Gastroesophageal sphincter (tissue), 4 donors: ENCODE data around the gene SYNCRIP. TPM values are rescaled to one million over a fixed set of nuclear protein-coding genes. Genes with fewer than 3 reads are reported as not detected.
"Not testable (repeated sequence)": the region's sequence is repeated elsewhere in the genome, so short reads cannot be mapped to it uniquely, and the experiment has no call there.

Source experiments
- ATAC-seq: fragments of 150-250 bp; one replicate; pipeline ENCODE4 v1.9.1; 2016; ENCODE audit warnings: mild to moderate bottlenecking, moderate library complexity
- H3K27ac ChIP-seq, 4 donors: fragments of 200-600 bp; sonication (generic) in 3 of 4; 1 replicate in 3 of 4; 2 replicates in 1 of 4; pipeline ENCODE4 v1.5.1; 2016 to 2019
- H3K27me3 ChIP-seq: fragments of 200-600 bp; sonication (generic); one replicate; pipeline ENCODE4 v1.5.1; 2019
- H3K36me3 ChIP-seq, 2 donors: fragments of 200-600 bp; sonication (generic); one replicate each; pipeline ENCODE4 v1.5.1; 2019; ENCODE audit warnings: control low read depth in 1 of 2
- H3K4me1 ChIP-seq, 3 donors: fragments of 200-600 bp; sonication (generic); 1 replicate in 2 of 3; 2 replicates in 1 of 3; pipeline ENCODE4 v1.5.1; 2016 to 2019; ENCODE audit warnings: control low read depth in 2 of 3
- H3K4me3 ChIP-seq, 2 donors: fragments of 200-600 bp; sonication (generic); one replicate each; pipeline ENCODE4 v1.5.1; 2019; ENCODE audit warnings: mild to moderate bottlenecking in 1 of 2, moderate library complexity in 1 of 2
- H3K9me3 ChIP-seq, 3 donors: fragments of 200-600 bp; sonication (generic); one replicate each; pipeline ENCODE4 v1.5.1; 2017 to 2019; ENCODE audit warnings: control low read depth in 2 of 3
- CTCF ChIP-seq, 4 experiments: fragments of 200-600 bp in 2 of 4; fragments of 450-650 bp in 2 of 4; sonication (generic) in 1 of 4; IDR thresholded peaks; one replicate each; pipeline ENCODE4 v1.5.1; 2017 to 2019; ENCODE audit warnings: antibody characterized with exemption in 4 of 4, mild to moderate bottlenecking in 2 of 4, moderate library complexity in 2 of 4
- EP300 ChIP-seq: sonication (generic); formaldehyde crosslinking; IDR thresholded peaks from one replicate; pipeline ENCODE4 v1.6.1; 2017; ENCODE audit warnings: antibody characterized with exemption, mild to moderate bottlenecking
- POLR2A ChIP-seq, 2 donors: fragments of 450-650 bp; IDR thresholded peaks; one replicate each; pipeline ENCODE4 v1.6.1; 2017; ENCODE audit warnings: antibody characterized with exemption in 2 of 2, mild to moderate bottlenecking in 2 of 2, moderate library complexity in 1 of 2
- POLR2AphosphoS5 ChIP-seq: sonication (generic); formaldehyde crosslinking; IDR thresholded peaks from one replicate; pipeline ENCODE4 v1.6.1; 2017; ENCODE audit warnings: antibody characterized with exemption
- WGBS, 2 donors: methylation state at CpG; one replicate each; pipeline ENCODE4 v1.1.5; 2018; ENCODE audit warnings: low coverage in 1 of 2; 5-methylcytosine and 5-hydroxymethylcytosine counted together
- total RNA-seq, 4 donors: library from RNA; depleted of rRNA; stranded (reverse); fragments of >200 nt; gene quantifications; one replicate each; pipeline ENCODE4 v1.1.0, GENCODE V29; 2016

SYNCRIP gene
- total RNA-seq, 4 donors from 2014 or later, result 78.4 to 105 (median 97.9) TPM

GRCh38 chr6:85684133-85684808 is 41.6 kb upstream of the SYNCRIP start:
- H3K27me3 ChIP-seq, result no peaks in the 10 kb centered on the region
- no peak for ATAC-seq
- no peaks in the 10 kb centered on the region for H3K36me3 ChIP-seq
- H3K9me3 ChIP-seq, result no peaks in the 10 kb centered on the region
- TF ChIP-seq POLR2A (IDR thresholded peaks at IDR 0.05) (no peak), POLR2AphosphoS5 (no peak), EP300 (no peak), CTCF (IDR thresholded peaks at IDR 0.05) (no peak)
- peaks cover 0 to 6% (median 5%) of the 10 kb centered on the region in 3 donors for H3K4me1 ChIP-seq
- 53 to 65% methylated on average over 2 of the region's 2 CpGs for WGBS, 2 donors
- no peak overlapping the region for H3K27ac ChIP-seq
- H3K4me3 ChIP-seq, result no peak overlapping the region

GRCh38 chr6:85681899-85682298 is 39.2 kb upstream of the SYNCRIP start:
- H3K27me3 ChIP-seq, H3K27ac ChIP-seq, ATAC-seq, H3K9me3 ChIP-seq, H3K4me3 ChIP-seq, H3K36me3 ChIP-seq: not testable (repeated sequence)
- H3K4me1 ChIP-seq, result peaks cover 0 to 11% (median 5%) of the 10 kb centered on the region in 3 donors
- WGBS, 2 donors, result 98 to 100% methylated on average over 3 to 4 of the region's 4 CpGs

- TF ChIP-seq CTCF (IDR thresholded peaks at IDR 0.05) (no peak), POLR2A (IDR thresholded peaks at IDR 0.05) (no peak), EP300 (no peak), POLR2AphosphoS5 (no peak)
- H3K9me3 ChIP-seq, result no peaks in the 10 kb centered on the region
- no peak for ATAC-seq
- H3K4me3 ChIP-seq, result no peak overlapping the region
- H3K27me3 ChIP-seq, result no peaks in the 10 kb centered on the region
- H3K36me3 ChIP-seq, result peaks cover 0 to 2% of the 10 kb centered on the region in 2 donors
- no peak overlapping the region for H3K27ac ChIP-seq
- peaks cover 0 to 26% (median 5%) of the 10 kb centered on the region in 3 donors for H3K4me1 ChIP-seq
- 91 to 100% methylated on average over 2 to 7 of the region's 7 CpGs for WGBS, 2 donors
Observed at GRCh38 chr6:85680388-85680787, 37.7 kb upstream of the SYNCRIP start.

GRCh38 chr6:85679445-85680123 is 36.9 kb upstream of the SYNCRIP start:
- no peak for ATAC-seq
- Histone ChIP-seq H3K36me3 (peaks cover 0 to 6% of the 10 kb centered on the region in 2 donors), H3K4me3 (peak overlapping the region; percentile 40 to 81), H3K27ac (peak overlapping the region in 3 of 4 donors; percentile 89 to 94 (median 92)), H3K9me3 (no peaks in the 10 kb centered on the region), H3K27me3 (no peaks in the 10 kb centered on the region), H3K4me1 (peaks cover 0 to 34% (median 5%) of the 10 kb centered on the region in 3 donors)
- no peak for TF ChIP-seq POLR2AphosphoS5
- no peak for TF ChIP-seq CTCF (IDR thresholded peaks at IDR 0.05)
- no peak for TF ChIP-seq EP300
- TF ChIP-seq POLR2A (IDR thresholded peaks at IDR 0.05), result no peak
- WGBS, 2 donors, result 18 to 19% methylated on average over 14 of the region's 14 CpGs

GRCh38 chr6:85678602-85679444 is 36.1 kb upstream of the SYNCRIP start:
- 0% methylated on average over 14 to 24 of the region's 82 CpGs for WGBS, 2 donors

More at GRCh38 chr6:85678602-85679444, 36.1 kb upstream of the SYNCRIP start:
- H3K4me3 ChIP-seq, result peak overlapping the region; percentile 81 to 82
- H3K27ac ChIP-seq, result peak overlapping the region; percentile 85 to 94 (median 90)
- no peaks in the 10 kb centered on the region for H3K27me3 ChIP-seq
- TF ChIP-seq POLR2AphosphoS5 (peak; percentile 100), CTCF (IDR thresholded peaks at IDR 0.05) (peak in 2 of 4 experiments; percentile 20 to 24), POLR2A (IDR thresholded peaks at IDR 0.05) (peak; percentile 99 to 100), EP300 (no peak)
- H3K9me3 ChIP-seq, result no peaks in the 10 kb centered on the region
- H3K36me3 ChIP-seq, result peaks cover 0 to 6% of the 10 kb centered on the region in 2 donors
- peaks cover 0 to 41% (median 5%) of the 10 kb centered on the region in 3 donors for H3K4me1 ChIP-seq
- ATAC-seq, result peak; percentile 98
